ENCODE results near the gene RPS8. TPM values are rescaled to one million over a fixed set of nuclear protein-coding genes. Genes with fewer than 3 reads are reported as not detected.

Gene RPS8
- total RNA-seq, 1 experiment from 2014 or later = 1,087 TPM

- Histone ChIP-seq H3K4me1 (ENCODE audit: control insufficient read depth, insufficient read depth, low read length) (peaks cover 22% of the 10 kb centered on the region), H3K27me3 (ENCODE audit: control insufficient read depth, insufficient read depth, low read length) (no peaks in the 10 kb centered on the region), H3K27ac (ENCODE audit: low read length) (peak overlapping the region; percentile 54; the same call in 1 of the 2 replicates), H3K36me3 (ENCODE audit: control insufficient read depth, insufficient read depth, low read length) (no peaks in the 10 kb centered on the region; the same call in 1 of the 2 replicates), H3K9me3 (ENCODE audit: control insufficient read depth, insufficient read depth, low read depth, low read length) (no peaks in the 10 kb centered on the region), H3K4me3 (ENCODE audit: low read depth in 2 of 2, low read length in 2 of 2) (no peak overlapping the region)
- BruUV-seq (replicated peaks) = no TSS peak
- ChIA-PET CTCF (interaction anchor here (0.6 kb wide), 2 partner anchors 8 to 36 kb away, joined by 3 read pairs; no protein-coding TSS in a partner anchor), POLR2A (interaction anchor here (0.6 to 0.7 kb wide), 2 partner anchors 8 to 47 kb away, joined by 6 to 8 read pairs; no protein-coding TSS in a partner anchor)
- intact Hi-C loops (cut with micrococcal nuclease; ENCODE audit: unreplicated experiment) = no loop called here
- no peak for ATAC-seq
- TF ChIP-seq TCF7L2 (IDR thresholded peaks at IDR 0.05; ENCODE audit: low read depth, low read length) (no peak), POLR2AphosphoS5 (IDR thresholded peaks at IDR 0.05; ENCODE audit: low read depth, low read length) (no peak), SIN3A (IDR thresholded peaks at IDR 0.05; ENCODE audit: borderline replicate concordance, insufficient read depth, low read depth, low read length) (no peak), REST (IDR thresholded peaks at IDR 0.05; ENCODE audit: insufficient read depth in 1 of 2, low read depth in 2 of 2, low read length in 1 of 2) (no peak), CTCF (IDR thresholded peaks at IDR 0.05) (no peak)
- no peak for DNase-seq (ENCODE audit: low read depth, low spot score)
- in situ Hi-C loops (cut with HindIII; ENCODE audit: low pct_unique_long_range_greater_than_20kb, low sequenced_read_pairs) = no loop called here
These were observed 23.4 kb downstream of the RPS8 start for GRCh38 chr1:44798481-44799365.

- H3K27ac ChIP-seq (ENCODE audit: low read length) = peak within 1 kb of the TSS; percentile 86
- peak within 1 kb of the TSS; percentile 56 to 83 for H3K4me3 ChIP-seq (ENCODE audit: low read depth in 2 of 2, low read length in 2 of 2)
- in situ Hi-C loops (cut with HindIII; ENCODE audit: low pct_unique_long_range_greater_than_20kb, low sequenced_read_pairs) = no loop called here
- no TSS peak for BruUV-seq (replicated peaks)
- ChIA-PET CTCF (interaction anchor here (0.6 to 1.0 kb wide), 3 partner anchors 19 to 211 kb away, joined by 3 read pairs; partner anchors contain the start of gene HECTD3), POLR2A (interaction anchor here (0.5 to 2.0 kb wide), 7 partner anchors 13 to 1383 kb away, joined by 3 to 25 read pairs (median 4); no protein-coding TSS in a partner anchor)
- DNase-seq (ENCODE audit: low read depth, low spot score) (peak; percentile 96), ATAC-seq (peak; percentile 91)
- H3K9me3 ChIP-seq (ENCODE audit: control insufficient read depth, insufficient read depth, low read depth, low read length) = no peaks in the 10 kb centered on the region
- intact Hi-C loops (cut with micrococcal nuclease; ENCODE audit: unreplicated experiment) = no loop called here
- no peaks in the 10 kb centered on the region for H3K27me3 ChIP-seq (ENCODE audit: control insufficient read depth, insufficient read depth, low read length)
- peaks cover 22% of the 10 kb centered on the region for H3K4me1 ChIP-seq (ENCODE audit: control insufficient read depth, insufficient read depth, low read length)
- TF ChIP-seq SIN3A (IDR thresholded peaks at IDR 0.05; ENCODE audit: borderline replicate concordance, insufficient read depth, low read depth, low read length) (peak; percentile 80; the same call in 1 of the 2 replicates), REST (IDR thresholded peaks at IDR 0.05; ENCODE audit: insufficient read depth in 1 of 2, low read depth in 2 of 2, low read length in 1 of 2) (0 out of 4 replicates have a peak, but pooled peaks of 1 of the 2 experiments have one; percentile 19), TCF7L2 (IDR thresholded peaks at IDR 0.05; ENCODE audit: low read depth, low read length) (no peak; the same call in 1 of the 2 replicates), CTCF (IDR thresholded peaks at IDR 0.05) (peak; percentile 98), POLR2AphosphoS5 (IDR thresholded peaks at IDR 0.05; ENCODE audit: low read depth, low read length) (peak; percentile 92)
- H3K36me3 ChIP-seq (ENCODE audit: control insufficient read depth, insufficient read depth, low read length) = no peaks in the 10 kb centered on the region; the same call in 1 of the 2 replicates
These were observed 24.6 kb downstream of the RPS8 start, which contains the start of gene PLK3 for GRCh38 chr1:44799770-44800584. Gene PLK3, plus strand, starts transcription at chr1:44800377. Its CDS starts 87 bp downstream, at chr1:44800464.

All from Panc1 (cell line).